ENCODE measurements around the gene TUBB3. TPM values are rescaled to one million over a fixed set of nuclear protein-coding genes. Genes with fewer than 3 reads are reported as not detected.

TUBB3 gene
- total RNA-seq, 1 donor from 2014 or later = 23.4 TPM

DNA sequence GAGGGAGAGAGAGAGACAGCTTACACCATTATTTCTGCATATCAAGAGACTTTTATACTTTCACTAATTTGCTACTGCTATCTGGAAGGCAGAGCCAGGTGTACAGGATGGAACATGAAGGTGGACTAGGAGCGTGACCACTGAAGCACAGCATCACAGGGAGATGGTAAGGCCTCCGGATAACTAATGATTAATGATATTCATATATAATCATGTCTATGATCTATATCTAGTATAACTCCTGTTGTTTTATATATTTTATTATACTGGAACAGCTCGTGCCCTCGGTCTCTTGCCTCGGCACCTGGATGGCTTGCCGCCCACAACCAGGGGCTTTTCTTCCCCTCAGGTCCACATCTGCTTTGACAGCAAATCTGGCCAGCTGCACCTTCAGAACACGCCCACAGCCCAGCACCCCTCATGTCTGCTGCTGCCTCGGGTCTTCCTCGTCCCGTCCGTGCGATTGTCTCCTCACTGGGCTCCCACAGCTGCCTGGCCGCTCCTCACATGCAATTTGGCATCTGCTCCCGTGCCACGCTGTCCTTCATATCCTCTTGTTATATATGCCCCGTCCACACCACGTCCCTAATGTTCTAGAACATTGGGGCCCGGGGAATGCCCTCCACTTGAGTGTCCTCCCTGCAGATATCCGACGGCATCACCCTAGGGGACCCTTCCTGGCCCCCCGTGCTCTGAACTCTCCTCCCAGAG, 15.2 kb downstream of the TUBB3 start:
- no peak for DNase-seq

DNA sequence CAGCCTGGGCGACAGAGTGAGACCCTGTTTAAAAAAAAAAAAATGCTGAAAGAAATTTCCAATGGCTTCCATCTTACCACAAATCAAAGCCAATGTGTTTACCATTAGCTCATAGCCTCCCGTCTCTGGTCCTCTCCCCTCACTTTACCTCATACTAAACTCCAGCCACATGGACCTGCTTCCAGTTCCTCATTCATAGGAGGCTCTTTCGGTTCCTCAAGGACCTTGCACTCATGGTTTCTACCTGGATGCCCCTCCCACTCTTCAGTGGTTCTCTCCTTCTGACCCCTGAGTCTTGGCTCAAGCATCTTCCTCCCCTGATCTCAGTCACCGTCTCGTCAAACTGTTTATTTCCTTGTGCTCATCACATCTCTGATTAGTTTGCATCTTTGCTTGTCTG, 21.6 kb downstream of the TUBB3 start:
- DNase-seq = no peak

GRCh38 chr16:89945654-89946053, 22.5 kb downstream of the TUBB3 start:
- DNase-seq = no peak

DNA sequence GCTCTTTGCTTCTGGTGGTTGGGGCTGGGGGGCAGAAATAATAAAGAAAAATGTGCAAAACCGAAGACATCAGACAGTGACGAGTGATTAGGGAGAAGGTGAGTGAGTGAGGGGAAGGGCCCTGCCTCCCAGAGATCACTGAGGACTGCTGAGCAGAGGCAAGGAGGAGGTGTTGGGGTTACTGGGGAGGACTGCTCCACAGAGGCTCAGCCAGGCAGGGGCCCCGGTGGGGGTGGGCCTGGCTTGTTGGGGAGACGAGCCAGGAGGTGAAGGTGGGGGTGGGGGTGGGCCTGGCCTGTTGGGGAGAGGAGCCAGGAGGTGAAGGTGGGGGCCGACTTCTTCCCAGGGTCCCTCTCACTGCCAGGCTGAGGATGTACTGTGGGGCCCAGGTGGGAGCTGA, 23.4 kb downstream of the TUBB3 start:
- DNase-seq = no peak

- no peak for DNase-seq
Observed at GRCh38 chr16:89949121-89949742, 26.1 kb downstream of the TUBB3 start.

- DNase-seq = no peak
Observed at GRCh38 chr16:89949756-89950155, 26.6 kb downstream of the TUBB3 start.

- no peak for DNase-seq
Observed at GRCh38 chr16:89951509-89951908, 28.4 kb downstream of the TUBB3 start.

GRCh38 chr16:89952049-89952448, 28.9 kb downstream of the TUBB3 start:
- no peak for DNase-seq

GRCh38 chr16:89952551-89952950, 29.4 kb downstream of the TUBB3 start:
- no peak for DNase-seq

GRCh38 chr16:89953671-89954406, 30.7 kb downstream of the TUBB3 start:
- no peak for DNase-seq

GRCh38 chr16:89954462-89954861, 31.3 kb downstream of the TUBB3 start:
- no peak for DNase-seq

- no peak for DNase-seq
Observed at GRCh38 chr16:89955001-89955685, 32.0 kb downstream of the TUBB3 start.

DNA sequence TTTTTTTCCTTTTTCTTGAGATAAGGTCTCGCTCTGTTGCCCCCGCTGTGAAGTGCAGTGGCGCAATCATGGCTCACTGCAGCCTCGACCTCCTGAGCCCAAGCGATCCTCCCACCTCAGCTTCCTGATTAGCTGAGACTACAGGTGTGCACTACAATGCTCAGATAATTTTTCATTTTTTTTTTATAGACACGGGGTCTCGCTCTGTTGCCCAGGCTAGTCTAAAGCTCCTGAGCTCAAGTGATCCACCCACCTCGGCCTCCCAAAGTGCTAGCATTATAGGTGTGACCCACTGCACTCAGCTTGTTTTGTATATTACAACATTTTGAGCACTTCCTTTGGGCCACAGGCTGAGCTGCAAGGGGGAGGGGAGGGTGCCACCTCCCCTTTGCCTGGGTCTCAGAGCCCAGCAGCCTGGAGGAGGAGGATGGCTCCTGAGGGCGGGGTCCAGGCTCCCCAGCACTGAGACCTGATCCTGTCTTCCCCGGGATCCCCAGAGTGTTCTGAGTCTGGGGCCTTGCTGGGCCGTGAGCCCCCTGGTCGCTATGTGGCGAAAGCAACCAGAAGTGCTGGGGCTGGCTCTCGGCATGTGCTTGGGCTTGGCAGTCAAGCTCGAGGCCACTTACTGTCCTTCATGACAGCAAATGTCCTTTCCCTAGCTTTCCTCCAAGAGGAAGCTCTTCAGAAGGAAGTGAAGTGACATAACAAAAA, 33.5 kb downstream of the TUBB3 start:
- no peak for DNase-seq

DNA sequence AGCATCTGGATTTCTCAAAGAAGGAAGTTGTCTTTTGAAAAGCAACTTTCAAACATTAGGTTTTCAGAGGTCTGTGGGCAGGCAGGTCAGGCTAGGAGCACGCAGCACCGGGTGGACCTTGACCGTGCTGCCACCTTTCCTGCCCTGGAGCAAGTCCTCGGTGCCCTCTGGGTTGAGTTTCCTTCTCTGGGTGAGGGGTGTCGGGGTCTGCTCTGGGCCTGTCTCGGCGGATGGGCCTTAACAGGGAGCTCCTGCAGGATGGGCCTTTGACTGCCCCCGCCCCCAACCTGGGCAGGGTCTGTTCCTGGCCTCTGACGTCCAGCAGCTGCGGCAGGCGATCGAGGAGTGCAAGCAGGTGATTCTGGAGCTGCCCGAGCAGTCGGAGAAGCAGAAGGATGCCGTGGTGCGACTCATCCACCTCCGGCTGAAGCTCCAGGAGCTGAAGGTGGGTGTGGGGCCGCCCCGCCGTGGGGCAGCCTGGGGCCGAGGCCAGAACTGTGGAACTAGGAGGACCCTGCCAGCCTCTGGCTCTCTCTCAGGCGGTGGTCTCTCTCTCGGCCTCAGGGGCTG, 34.2 kb downstream of the TUBB3 start:
- no peak for DNase-seq

DNA sequence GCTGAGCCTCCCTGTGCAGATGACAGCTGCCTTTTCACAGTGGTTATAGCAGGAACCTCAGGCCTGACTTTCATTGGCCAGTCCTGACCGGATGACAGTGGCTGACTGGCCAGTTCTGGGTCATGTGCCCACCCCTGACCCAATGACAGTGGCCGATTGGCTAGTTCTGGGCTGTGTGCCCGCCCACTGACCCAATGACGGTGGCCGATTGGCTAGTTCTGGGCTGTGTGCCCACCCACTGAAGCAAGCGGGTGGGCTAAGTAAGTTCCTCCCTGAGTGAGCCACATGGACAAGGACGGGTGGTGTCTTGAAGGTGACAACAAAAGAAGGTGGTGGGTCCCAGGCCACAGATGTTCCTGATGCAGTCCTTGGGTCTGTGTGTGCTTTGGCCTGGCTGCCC, 34.9 kb downstream of the TUBB3 start:
- peak; percentile 55 for DNase-seq

- DNase-seq = no peak
Observed at GRCh38 chr16:89958596-89958995, 35.5 kb downstream of the TUBB3 start.

DNA sequence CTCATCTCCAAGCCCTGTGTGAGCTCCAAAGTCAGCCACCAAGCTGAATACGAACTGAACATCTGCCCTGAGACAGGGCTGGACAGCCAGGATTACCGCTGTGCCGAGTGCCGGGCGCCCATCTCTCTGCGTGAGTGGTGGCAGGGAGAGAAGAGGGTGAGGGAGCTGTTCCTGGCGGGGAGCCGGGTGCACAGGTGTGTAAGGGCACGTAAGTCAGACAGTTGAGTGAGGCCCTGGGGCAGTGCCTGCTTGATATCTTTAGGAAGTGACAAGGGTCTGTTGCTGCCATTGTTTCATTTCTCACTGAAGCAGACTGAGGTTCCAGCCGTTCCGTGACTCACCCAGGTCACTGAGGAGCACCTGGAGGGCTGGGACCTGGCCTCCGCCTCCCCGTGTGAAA, 37.8 kb downstream of the TUBB3 start:
- no peak for DNase-seq

DNA sequence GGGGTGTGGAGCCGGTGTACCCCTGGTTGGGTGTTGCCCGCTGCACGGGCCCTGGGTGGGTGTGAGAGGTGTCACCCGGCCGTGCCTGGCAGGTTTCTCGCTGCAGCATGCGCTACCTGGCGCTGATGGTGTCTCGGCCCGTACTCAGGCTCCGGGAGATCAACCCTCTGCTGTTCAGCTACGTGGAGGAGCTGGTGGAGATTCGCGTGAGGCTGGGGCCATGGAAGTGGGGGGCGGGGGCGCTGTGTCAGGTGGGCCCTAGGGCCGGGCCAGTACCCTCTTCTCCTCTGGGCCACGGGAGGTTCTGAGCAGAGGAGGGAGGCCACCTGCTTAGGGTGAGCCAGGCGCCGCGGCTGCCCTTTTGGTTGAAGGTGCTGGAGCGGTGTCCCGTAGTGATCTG, 38.8 kb downstream of the TUBB3 start:
- DNase-seq = no peak

- no peak for DNase-seq
Observed at GRCh38 chr16:89962754-89963498, 39.8 kb downstream of the TUBB3 start.

DNA sequence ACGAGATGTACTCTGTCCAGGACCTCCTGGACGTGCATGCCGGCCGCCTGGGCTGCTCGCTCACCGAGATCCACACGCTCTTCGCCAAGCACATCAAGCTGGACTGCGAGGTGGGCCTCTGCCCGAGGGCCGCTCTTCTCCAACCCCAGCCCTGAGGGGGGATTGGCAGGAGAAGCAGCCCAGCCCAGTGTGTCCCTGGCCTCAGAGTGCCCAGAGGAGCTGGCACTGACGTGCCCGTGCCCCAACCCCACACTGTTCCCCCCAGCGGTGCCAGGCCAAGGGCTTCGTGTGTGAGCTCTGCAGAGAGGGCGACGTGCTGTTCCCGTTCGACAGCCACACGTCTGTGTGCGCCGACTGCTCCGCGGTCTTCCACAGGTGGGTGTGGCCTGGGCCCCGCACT, 41.1 kb downstream of the TUBB3 start:
- no peak for DNase-seq

Measured in tongue (tissue), 2 donors.